ENCODE data around the gene RAD51AP2.

Gene RAD51AP2

DNA sequence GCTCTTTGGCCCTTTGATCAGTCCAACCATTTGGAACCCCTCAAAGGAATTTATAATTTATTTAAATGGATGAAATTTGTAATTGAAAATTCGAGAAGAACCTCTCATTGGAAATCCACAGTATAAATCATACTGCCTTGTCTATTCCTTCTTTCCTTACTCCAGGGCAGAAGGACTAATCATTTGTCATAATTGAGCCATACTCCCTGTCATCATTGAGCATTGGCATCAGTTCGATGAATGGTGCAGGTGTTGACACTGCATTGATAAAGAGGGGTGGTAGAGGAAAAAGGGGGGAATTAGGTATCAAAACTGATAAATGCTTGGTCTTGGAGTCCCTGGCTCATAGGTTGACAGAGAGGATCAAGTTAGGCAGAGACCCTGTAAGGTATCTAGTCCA lies 24.2 kb upstream of the RAD51AP2 start:
- TF ChIP-seq, protein P1, sequence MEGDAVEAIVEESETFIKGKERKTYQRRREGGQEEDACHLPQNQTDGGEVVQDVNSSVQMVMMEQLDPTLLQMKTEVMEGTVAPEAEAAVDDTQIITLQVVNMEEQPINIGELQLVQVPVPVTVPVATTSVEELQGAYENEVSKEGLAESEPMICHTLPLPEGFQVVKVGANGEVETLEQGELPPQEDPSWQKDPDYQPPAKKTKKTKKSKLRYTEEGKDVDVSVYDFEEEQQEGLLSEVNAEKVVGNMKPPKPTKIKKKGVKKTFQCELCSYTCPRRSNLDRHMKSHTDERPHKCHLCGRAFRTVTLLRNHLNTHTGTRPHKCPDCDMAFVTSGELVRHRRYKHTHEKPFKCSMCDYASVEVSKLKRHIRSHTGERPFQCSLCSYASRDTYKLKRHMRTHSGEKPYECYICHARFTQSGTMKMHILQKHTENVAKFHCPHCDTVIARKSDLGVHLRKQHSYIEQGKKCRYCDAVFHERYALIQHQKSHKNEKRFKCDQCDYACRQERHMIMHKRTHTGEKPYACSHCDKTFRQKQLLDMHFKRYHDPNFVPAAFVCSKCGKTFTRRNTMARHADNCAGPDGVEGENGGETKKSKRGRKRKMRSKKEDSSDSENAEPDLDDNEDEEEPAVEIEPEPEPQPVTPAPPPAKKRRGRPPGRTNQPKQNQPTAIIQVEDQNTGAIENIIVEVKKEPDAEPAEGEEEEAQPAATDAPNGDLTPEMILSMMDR (IDR thresholded peaks at IDR 0.05; ENCODE audit: insufficient read depth, low read depth, low read length, missing control alignments) = no peak
- peak; percentile 56 for DNase-seq (ENCODE audit: low read depth)
- H3K4me3 ChIP-seq (ENCODE audit: low read length) = peak overlapping the region; percentile 84

DNA sequence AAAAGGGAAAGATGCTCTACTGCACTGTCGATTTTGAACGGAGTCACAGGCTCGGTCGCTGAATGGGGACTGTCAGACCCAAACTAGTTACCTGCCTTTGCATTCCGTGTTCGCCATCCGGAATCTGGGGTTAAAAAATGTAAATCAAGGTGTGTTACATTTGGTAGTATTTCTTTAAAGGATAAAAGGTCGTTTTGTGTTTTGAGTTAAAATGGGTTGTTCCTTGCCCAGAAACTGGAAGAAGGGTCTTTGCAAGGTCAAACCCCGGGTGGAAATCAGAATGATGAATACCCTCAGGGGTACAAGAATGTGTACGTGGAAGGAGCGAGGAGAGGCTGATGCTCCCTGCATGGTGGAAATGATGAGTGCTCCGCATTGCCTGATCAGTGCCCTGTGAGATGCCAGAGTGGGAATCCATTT lies 23.3 kb upstream of the RAD51AP2 start:
- DNase-seq (ENCODE audit: low read depth) = peak; percentile 24
- peak overlapping the region; percentile 84 for H3K4me3 ChIP-seq (ENCODE audit: low read length)
- TF ChIP-seq, protein P1 (IDR thresholded peaks at IDR 0.05; ENCODE audit: insufficient read depth, low read depth, low read length, missing control alignments) = no peak

DNA sequence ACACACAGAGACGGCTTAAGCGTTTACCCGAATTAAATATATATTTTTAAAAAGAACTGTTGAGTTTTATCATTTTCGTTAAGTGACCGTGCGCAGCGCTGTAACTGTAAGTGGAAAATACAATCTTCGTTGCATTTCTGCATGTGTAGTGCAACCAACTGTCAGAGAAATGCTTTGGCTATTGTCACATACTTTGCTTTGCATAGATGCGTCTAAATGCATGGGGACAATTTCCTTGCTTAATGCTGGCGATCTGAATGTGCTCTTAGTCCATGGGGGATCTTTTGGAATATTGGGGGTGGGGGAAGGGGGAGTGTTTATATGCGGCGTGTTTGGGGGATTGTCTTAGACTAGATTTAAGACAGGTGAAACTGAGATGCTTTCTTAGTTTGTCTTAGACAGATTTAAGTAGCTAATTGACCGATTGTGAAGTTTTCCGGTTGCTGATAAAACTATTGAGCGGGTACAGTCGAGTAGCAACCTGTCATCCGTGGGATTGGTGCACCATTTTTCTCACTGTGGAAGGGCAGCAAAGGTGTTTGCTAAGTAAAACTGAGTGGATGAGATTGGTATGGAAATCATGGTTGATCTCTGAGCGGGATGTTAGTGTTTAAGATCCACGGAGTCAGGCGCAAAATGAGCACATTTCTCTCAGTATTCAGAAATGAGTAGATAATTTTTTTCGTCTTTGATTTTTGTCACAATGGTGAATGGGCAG lies 22.7 kb upstream of the RAD51AP2 start:
- H3K4me3 ChIP-seq (ENCODE audit: low read length) = peak overlapping the region; percentile 84

DNA sequence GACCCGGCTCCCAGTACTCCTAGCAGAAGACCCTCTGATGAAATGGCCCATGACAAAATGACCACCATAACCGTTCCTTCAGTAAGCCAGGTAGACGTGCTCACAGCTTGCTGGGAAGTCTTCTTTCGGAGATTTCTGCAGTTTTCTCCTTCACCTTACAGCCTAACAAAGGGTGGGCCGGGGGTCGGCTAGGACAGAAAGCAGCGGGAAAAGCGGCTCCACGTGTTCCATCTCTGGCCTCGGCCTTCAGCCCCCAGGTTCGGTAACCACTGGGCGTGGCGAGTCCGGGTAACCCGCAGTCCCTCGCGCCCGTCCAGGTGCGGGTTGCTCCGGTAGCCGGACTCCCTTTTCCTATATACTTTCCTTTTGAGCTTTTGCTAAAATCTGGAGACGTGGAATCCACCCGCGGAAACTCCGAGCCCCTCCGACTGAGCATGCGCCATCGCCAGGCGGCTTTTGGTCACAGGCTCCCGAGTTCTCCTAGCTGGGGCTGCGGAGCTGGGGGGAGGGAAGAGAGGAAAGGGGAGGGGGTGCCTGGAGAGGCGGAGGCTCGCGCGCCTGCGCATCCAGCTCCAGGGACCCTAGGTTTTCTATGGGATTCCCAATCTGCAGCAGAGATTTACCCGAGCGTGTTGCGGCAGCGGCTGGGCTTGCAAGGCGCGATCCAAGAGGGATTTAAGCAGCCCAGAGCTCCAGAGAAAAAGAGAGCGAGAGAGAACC lies 22.0 kb upstream of the RAD51AP2 start, which contains the start of gene VSNL1:
Gene VSNL1 (plus strand): TSS at position 604 of the 720 bp plus-strand sequence. CDS start 51,379 bp downstream, outside the sequence.
- TF ChIP-seq, protein P1 (IDR thresholded peaks at IDR 0.05; ENCODE audit: insufficient read depth, low read depth, low read length, missing control alignments) = no peak
- H3K4me3 ChIP-seq (ENCODE audit: low read length) = peak within 1 kb of the TSS; percentile 84
- DNase-seq (ENCODE audit: low read depth) = peak; percentile 95

More for the DNA sequence above, 22.7 kb upstream of the RAD51AP2 start:
- TF ChIP-seq, protein P1 (IDR thresholded peaks at IDR 0.05; ENCODE audit: insufficient read depth, low read depth, low read length, missing control alignments) = no peak
- DNase-seq (ENCODE audit: low read depth) = peak; percentile 26

DNA sequence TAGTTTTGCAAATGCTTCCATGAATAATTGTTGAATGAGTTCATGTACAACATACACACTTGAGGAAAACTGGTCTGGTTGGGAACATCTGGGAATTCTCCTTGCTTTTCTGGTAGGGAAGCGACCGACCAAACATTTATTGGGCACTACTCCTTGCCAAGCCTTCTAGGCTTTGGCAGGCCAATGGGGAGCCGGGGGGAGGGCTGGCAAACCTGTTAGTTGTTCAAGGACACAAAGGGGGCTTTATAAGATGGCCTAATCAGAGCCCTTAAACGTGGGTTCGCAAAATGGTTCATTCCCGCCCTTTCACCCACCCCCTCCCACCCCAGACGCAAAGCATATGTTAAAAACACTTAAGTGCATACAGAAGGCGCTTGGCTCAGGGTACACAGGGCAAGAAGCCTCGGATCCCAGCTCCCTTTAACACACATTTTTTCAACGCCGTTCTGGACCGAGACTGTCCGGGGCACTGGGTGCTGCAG lies 21.4 kb upstream of the RAD51AP2 start:
- TF ChIP-seq, protein P1 (IDR thresholded peaks at IDR 0.05; ENCODE audit: insufficient read depth, low read depth, low read length, missing control alignments) = no peak
- peak overlapping the region; percentile 84 for H3K4me3 ChIP-seq (ENCODE audit: low read length)
- DNase-seq (ENCODE audit: low read depth) = peak; percentile 85

DNA sequence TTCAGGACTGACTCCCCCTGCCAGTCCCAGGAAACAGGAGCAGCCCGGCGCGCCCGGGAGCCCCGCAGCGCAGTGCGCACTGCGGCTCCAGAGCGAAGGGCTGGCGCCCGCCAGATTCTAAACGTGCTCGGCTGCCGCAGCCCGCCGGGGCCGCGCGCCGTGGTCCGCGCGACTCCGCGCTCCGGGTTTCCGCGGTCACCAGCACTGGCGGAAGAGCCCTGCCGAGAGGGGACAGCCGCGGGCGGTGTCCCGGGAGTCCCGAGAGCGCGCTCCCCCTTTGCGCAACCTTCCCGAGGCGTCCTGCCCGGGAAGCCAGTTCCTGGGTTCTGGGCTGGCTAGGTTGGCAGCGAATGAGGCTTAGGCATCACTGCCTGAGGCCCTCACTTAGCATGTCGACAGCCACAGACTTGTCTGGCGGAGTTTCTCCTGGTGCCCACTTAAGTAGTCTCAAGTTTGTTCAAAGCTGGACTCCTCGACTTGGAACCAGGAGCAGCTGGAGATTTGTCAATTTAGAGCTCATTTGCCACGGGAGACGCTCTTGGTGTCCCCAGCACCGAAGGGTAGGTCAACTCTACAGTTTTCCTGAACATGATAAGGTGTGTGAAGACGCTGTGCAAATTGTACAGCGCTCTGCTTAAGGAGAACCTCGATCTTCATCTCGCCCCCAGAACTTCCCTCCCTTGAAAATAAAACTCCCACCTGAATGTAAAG lies 20.8 kb upstream of the RAD51AP2 start:
- H3K4me3 ChIP-seq (ENCODE audit: low read length) = peak overlapping the region; percentile 84
- TF ChIP-seq, protein P1 (IDR thresholded peaks at IDR 0.05; ENCODE audit: insufficient read depth, low read depth, low read length, missing control alignments) = no peak
- DNase-seq (ENCODE audit: low read depth) = peak; percentile 98
